NB4 (cell line): Measurements from ENCODE around the gene FSTL3.
"Not testable (repeated sequence)": the region's sequence is repeated elsewhere in the genome, so short reads cannot be mapped to it uniquely, and the experiment has no call there.

ENCODE experiments used
- POLR2A ChIP-seq: IDR thresholded peaks from 2 replicates; pipeline ENCODE4 v1.6.1; 2011; ENCODE audit warnings: mild to moderate bottlenecking; ENCODE audit not compliant: insufficient read length; ENCODE audit errors: extremely low read depth
- TF ChIP-seq, protein P1 (sequence below): IDR thresholded peaks from one replicate; pipeline ENCODE4 v1.5.1; 2012; ENCODE audit warnings: low read depth, low read length

DNA sequence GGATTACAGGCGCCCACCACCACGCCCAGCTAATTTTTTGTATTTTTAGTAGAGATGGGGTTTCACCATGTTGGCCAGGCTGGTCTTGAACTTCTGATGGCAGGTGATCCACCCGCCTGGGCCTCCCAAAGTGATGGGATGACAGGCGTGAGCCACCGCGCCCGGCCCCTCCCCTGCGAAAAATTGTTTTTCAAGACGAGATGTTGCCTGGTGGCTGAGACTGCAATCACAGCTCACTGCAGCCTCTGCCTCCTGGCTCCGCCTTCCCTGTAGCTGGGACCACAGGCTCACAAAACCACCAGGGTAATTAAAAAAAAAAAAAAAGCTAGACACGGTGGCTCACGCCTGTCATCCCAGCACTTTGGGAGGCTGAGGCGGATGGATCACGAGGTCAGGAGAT, 23.7 kb downstream of the FSTL3 start:
- not testable (repeated sequence) for TF ChIP-seq POLR2A
- TF ChIP-seq, protein P1, sequence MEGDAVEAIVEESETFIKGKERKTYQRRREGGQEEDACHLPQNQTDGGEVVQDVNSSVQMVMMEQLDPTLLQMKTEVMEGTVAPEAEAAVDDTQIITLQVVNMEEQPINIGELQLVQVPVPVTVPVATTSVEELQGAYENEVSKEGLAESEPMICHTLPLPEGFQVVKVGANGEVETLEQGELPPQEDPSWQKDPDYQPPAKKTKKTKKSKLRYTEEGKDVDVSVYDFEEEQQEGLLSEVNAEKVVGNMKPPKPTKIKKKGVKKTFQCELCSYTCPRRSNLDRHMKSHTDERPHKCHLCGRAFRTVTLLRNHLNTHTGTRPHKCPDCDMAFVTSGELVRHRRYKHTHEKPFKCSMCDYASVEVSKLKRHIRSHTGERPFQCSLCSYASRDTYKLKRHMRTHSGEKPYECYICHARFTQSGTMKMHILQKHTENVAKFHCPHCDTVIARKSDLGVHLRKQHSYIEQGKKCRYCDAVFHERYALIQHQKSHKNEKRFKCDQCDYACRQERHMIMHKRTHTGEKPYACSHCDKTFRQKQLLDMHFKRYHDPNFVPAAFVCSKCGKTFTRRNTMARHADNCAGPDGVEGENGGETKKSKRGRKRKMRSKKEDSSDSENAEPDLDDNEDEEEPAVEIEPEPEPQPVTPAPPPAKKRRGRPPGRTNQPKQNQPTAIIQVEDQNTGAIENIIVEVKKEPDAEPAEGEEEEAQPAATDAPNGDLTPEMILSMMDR = not testable (repeated sequence)
